IPS DF 6.9 (cell line): ENCODE measurements around the gene CD40.

ENCODE experiments used
- DNase-seq: peaks from one replicate; pipeline ENCODE4 v3.0.0-alpha.2; 2013; ENCODE audit warnings: low read depth, low spot score
- H3K27ac ChIP-seq: one replicate; pipeline ENCODE4 v1.5.1; 2013; ENCODE audit warnings: low read length, control low read depth
- H3K27me3 ChIP-seq: 2 replicates; pipeline ENCODE4 v1.6.1; 2013; ENCODE audit warnings: mild to moderate bottlenecking, low read length; ENCODE audit not compliant: control insufficient read depth, insufficient read depth
- H3K36me3 ChIP-seq: 2 replicates; pipeline ENCODE4 v1.6.1; 2013; ENCODE audit warnings: low read length; ENCODE audit not compliant: control insufficient read depth, insufficient read depth
- H3K4me1 ChIP-seq: 2 replicates; pipeline ENCODE4 v1.6.1; 2013; ENCODE audit warnings: low read length; ENCODE audit not compliant: control insufficient read depth, insufficient read depth
- H3K4me3 ChIP-seq: 2 replicates; pipeline ENCODE4 v1.5.1; 2013; ENCODE audit warnings: mild to moderate bottlenecking, low read length
- H3K9me3 ChIP-seq: 2 replicates; pipeline ENCODE4 v1.6.1; 2013; ENCODE audit warnings: low read length, inconsistent platforms; ENCODE audit not compliant: control insufficient read depth, insufficient read depth
- WGBS: extraction: QIAGEN DNeasy Blood & Tissue Kit; methylation state at CpG from one replicate; pipeline ENCODE4 v1.1.7; 2013; ENCODE audit warnings: mixed read lengths, missing lambda C conversion rate; ENCODE audit not compliant: insufficient read length, insufficient coverage; 5-methylcytosine and 5-hydroxymethylcytosine counted together

CD40 gene

DNA sequence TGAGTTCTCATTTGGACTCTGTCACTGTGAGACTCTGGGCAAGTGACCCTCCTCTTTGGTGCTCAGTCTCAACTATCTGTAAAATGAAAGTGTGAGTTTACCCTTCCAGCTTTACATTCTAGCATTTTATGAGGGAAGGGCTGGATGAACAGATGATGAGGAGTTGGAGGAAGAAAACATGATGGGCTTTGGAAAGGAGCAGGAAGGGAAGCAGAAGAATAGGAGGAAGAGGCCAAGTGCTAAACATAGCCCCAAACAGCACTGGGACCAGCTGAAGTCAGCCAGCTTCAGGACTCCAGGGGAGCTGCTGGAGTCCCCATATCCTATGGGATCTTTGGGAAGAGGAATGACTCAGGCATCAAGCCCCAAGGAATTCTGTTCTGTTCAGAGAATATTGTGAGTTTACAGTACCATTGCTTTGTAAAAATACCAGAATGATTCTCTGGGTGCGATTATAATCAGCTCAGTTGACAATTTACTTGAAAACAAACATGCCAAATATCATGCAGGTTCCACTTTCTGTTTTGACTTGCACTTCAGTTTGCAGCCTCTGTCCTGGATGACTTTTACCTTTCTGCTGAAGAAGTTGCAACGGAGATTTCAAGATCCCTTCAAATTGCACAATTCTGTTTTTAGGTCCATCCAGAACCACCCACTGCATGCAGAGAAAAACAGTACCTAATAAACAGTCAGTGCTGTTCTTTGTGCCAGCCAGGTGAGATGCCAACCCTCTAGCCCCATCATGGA, 3.2 kb downstream of the CD40 start:
- no peak overlapping the region for H3K4me3 ChIP-seq
- no peak overlapping the region for H3K27ac ChIP-seq
- no peak for DNase-seq
- no peaks in the 10 kb centered on the region for H3K9me3 ChIP-seq
- H3K27me3 ChIP-seq, result peaks cover 2% of the 10 kb centered on the region; the same call in 1 of the 2 replicates
- no peaks in the 10 kb centered on the region for H3K4me1 ChIP-seq
- H3K36me3 ChIP-seq, result 0 out of 2 replicates have a peak, but pooled peaks cover 5% of the 10 kb centered on the region
- no CpG with 5 or more reads among the region's 2 CpGs for WGBS

GRCh38 chr20:46122071-46122470, 4.0 kb downstream of the CD40 start:
- no peaks in the 10 kb centered on the region for H3K27me3 ChIP-seq
- H3K36me3 ChIP-seq, result 0 out of 2 replicates have a peak, but pooled peaks cover 5% of the 10 kb centered on the region
- no peak overlapping the region for H3K27ac ChIP-seq
- DNase-seq, result no peak
- no CpG with 5 or more reads among the region's 11 CpGs for WGBS
- no peaks in the 10 kb centered on the region for H3K9me3 ChIP-seq
- no peak overlapping the region for H3K4me3 ChIP-seq
- no peaks in the 10 kb centered on the region for H3K4me1 ChIP-seq

DNA sequence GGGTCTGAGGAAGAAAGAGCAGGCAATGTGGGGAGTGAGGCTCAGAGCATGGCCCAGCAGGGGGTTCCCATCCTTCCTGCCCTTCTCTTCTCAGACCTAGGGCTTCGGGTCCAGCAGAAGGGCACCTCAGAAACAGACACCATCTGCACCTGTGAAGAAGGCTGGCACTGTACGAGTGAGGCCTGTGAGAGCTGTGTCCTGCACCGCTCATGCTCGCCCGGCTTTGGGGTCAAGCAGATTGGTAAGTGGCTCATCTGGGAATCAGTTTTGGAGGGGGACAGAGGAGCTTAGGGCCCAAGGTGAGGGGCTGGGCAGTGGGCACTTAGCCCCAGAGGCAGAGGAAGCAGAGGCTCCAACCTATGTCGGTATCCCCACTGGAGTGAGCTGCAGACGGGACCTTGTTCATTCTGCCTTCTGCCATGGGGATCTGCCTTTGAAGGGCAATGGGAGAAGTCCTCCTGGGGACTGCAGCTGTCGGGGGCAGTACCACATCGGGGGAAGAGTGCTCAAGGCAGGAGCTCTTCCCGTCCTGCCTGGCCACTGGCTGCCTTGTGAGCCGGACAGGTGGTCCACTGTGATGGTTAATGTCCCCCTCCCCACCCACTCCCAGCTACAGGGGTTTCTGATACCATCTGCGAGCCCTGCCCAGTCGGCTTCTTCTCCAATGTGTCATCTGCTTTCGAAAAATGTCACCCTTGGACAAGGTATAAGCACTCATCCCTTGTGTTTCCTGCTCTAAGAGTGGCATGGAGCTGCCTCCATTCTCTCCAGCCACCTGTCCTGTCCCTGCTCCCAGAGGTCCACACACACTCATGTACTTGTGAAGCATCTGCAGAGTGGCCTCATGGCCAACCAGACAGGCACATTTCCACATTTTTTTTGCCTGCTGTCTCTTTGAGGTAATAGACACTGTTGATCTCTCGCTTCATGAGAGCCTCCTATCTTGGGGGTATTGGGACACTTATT, 4.7 kb downstream of the CD40 start:
- H3K9me3 ChIP-seq, result no peaks in the 10 kb centered on the region
- no CpG with 5 or more reads among the region's 15 CpGs for WGBS
- H3K27me3 ChIP-seq, result no peaks in the 10 kb centered on the region
- 0 out of 2 replicates have a peak, but pooled peaks cover 5% of the 10 kb centered on the region for H3K36me3 ChIP-seq
- no peaks in the 10 kb centered on the region for H3K4me1 ChIP-seq
- H3K27ac ChIP-seq, result no peak overlapping the region
- DNase-seq, result no peak
- H3K4me3 ChIP-seq, result no peak overlapping the region

DNA sequence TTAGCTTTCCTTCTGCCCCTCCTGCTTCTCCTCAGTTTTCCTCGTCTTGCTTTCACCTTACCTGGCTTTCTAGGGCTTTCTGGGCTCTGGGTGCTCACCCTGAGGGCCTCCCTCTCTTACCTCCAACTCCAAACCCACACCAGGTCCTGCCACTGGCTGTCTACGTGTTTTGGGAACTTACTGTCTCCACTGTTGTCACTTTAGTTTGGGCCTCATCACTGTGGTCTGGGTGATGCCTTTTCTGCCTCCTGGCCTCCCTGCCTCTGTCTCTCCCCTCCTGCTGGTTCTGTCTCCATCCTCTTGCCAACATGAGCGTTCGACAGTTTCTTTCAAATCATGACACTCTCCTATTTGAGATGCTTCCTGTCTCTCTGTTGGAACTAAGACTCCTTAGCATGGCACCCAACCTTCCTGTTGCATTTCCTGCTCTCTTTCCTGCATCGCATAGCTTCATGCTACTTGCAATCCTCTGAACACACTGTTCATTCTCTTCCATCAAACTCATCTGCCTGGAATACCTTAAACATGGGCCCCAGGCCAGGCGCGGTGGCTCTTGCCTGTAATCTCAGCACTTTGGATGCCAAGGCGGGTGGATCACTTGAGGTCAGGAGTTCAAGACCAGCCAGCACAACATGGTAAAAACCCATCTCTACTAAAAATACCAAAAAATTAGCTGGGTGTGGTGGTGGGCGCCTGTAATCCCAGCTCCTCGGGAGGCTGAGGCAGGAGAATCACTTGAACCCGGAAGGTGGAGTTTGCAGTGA, 5.5 kb downstream of the CD40 start:
- DNase-seq, result no peak
- Histone ChIP-seq H3K27ac (no peak overlapping the region), H3K36me3 (0 out of 2 replicates have a peak, but pooled peaks cover 5% of the 10 kb centered on the region), H3K27me3 (no peaks in the 10 kb centered on the region), H3K9me3 (no peaks in the 10 kb centered on the region), H3K4me1 (no peaks in the 10 kb centered on the region), H3K4me3 (no peak overlapping the region)
- WGBS, result no CpG with 5 or more reads among the region's 11 CpGs

DNA sequence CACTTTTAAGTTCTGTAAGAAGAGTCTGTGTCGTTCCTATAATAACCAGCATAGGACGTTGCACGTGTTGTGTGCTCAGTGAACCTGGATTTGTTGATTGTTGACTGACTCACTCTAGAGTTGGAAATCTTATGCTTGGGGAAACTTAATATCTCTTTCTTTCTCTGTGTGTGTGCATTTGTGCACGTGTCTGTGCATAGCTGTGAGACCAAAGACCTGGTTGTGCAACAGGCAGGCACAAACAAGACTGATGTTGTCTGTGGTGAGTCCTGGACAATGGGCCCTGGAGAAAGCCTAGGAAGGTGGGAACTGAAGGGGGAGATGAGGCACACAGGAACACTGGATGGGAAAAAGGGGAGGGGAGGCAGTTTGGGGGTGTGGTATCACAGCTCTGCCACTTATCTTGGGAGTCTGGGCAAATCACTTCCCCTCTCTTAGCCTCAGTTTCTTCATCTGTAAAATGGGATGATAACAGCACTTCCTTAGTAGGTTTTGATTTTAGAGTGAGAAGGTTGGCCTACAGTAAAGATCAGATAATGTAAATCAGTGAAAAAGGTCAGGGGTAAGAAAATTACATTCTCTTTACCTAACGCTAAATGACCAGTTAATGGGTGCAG, 8.4 kb downstream of the CD40 start:
- no CpG with 5 or more reads among the region's 5 CpGs for WGBS
- no peak for DNase-seq
- H3K36me3 ChIP-seq, result 0 out of 2 replicates have a peak, but pooled peaks cover 5% of the 10 kb centered on the region
- H3K9me3 ChIP-seq, result no peaks in the 10 kb centered on the region
- H3K27ac ChIP-seq, result no peak overlapping the region
- H3K4me1 ChIP-seq, result no peaks in the 10 kb centered on the region
- H3K27me3 ChIP-seq, result no peaks in the 10 kb centered on the region
- H3K4me3 ChIP-seq, result no peak overlapping the region

GRCh38 chr20:46127396-46128010, 9.4 kb downstream of the CD40 start:
- Histone ChIP-seq H3K4me1 (no peaks in the 10 kb centered on the region), H3K27me3 (no peaks in the 10 kb centered on the region), H3K36me3 (0 out of 2 replicates have a peak, but pooled peaks cover 5% of the 10 kb centered on the region), H3K4me3 (no peak overlapping the region), H3K9me3 (no peaks in the 10 kb centered on the region), H3K27ac (no peak overlapping the region)
- no CpG with 5 or more reads among the region's 11 CpGs for WGBS
- no peak for DNase-seq

DNA sequence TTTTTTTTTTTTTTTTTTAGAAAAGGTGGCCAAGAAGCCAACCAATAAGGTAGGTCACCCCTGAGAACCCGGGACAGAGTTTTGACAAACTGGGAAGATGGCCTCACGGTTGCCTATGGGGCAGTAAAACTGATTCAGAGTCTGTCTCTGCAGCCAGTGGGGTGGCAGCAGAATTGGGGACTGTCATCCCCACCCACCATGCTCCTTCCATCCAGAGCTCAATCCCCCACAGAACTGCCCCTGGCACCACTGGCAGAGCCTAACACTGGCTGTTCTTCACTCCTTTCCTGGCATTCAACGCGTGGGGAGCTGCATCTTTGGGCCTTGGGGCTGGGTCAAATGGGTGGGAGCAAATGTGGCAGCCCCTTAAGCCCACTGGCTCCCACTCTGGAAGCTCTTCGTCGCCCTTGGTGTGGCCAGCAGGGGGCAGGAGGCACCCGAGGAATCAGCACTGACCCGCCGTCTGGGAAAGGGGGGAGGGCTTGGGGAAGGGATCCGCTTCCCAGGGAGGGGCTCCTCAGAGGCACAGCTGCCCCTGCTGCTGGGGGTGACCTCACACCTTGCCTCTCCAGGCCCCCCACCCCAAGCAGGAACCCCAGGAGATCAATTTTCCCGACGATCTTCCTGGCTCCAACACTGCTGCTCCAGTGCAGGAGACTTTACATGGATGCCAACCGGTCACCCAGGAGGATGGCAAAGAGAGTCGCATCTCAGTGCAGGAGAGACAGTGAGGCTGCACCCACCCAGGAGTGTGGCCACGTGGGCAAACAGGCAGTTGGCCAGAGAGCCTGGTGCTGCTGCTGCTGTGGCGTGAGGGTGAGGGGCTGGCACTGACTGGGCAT, 10.4 kb downstream of the CD40 start:
- no peak overlapping the region for H3K4me3 ChIP-seq
- no peaks in the 10 kb centered on the region for H3K9me3 ChIP-seq
- H3K27me3 ChIP-seq, result no peaks in the 10 kb centered on the region
- H3K27ac ChIP-seq, result no peak overlapping the region
- DNase-seq, result no peak
- no CpG with 5 or more reads among the region's 16 CpGs for WGBS
- H3K36me3 ChIP-seq, result no peaks in the 10 kb centered on the region
- H3K4me1 ChIP-seq, result peaks cover 2% of the 10 kb centered on the region; the same call in 1 of the 2 replicates

GRCh38 chr20:46129955-46130481, 11.9 kb downstream of the CD40 start:
- H3K9me3 ChIP-seq, result no peaks in the 10 kb centered on the region
- no peak overlapping the region for H3K27ac ChIP-seq
- H3K4me1 ChIP-seq, result peaks cover 2% of the 10 kb centered on the region; the same call in 1 of the 2 replicates
- WGBS, result no CpG with 5 or more reads among the region's 5 CpGs
- no peaks in the 10 kb centered on the region for H3K27me3 ChIP-seq
- no peaks in the 10 kb centered on the region for H3K36me3 ChIP-seq
- no peak for DNase-seq
- no peak overlapping the region for H3K4me3 ChIP-seq

- Histone ChIP-seq H3K36me3 (no peaks in the 10 kb centered on the region), H3K4me3 (no peak overlapping the region), H3K27me3 (no peaks in the 10 kb centered on the region), H3K27ac (no peak overlapping the region), H3K9me3 (no peaks in the 10 kb centered on the region), H3K4me1 (peaks cover 2% of the 10 kb centered on the region; the same call in 1 of the 2 replicates)
- DNase-seq, result no peak
- WGBS, result no CpG with 5 or more reads among the region's 4 CpGs
These were observed 12.4 kb downstream of the CD40 start for GRCh38 chr20:46130534-46130933.
